GM23338 (cell line): ENCODE results near the gene ENOX1.

Experiments used
- CREB1 ChIP-seq: fragments of 250-450 bp; sonication (Bioruptor Pico); IDR thresholded peaks from 2 replicates; pipeline ENCODE4 v1.5.0; 2020; ENCODE audit warnings: low read depth, mild to moderate bottlenecking, moderate library complexity
- CTCF ChIP-seq, 2 experiments: fragments of 200-600 bp in 1 of 2; sonication (generic) in 1 of 2; conservative IDR thresholded peaks; 2 replicates each; pipeline versions ENCODE4 v1.5.1 to v1.6.1; 2016 to 2017; ENCODE audit warnings: antibody characterized with exemption in 2 of 2, low read depth in 2 of 2, mild to moderate bottlenecking in 2 of 2, moderate library complexity in 1 of 2
- ETS1 ChIP-seq: IDR thresholded peaks from 2 replicates; pipeline ENCODE4 v1.6.1; 2016; ENCODE audit warnings: antibody characterized with exemption
- EZH2 ChIP-seq: fragments of 200-600 bp; sonication (generic); IDR thresholded peaks from one replicate; pipeline ENCODE4 v1.8.0; 2017; ENCODE audit warnings: antibody characterized with exemption, mild to moderate bottlenecking, low read depth; ENCODE audit not compliant: unreplicated experiment
- EZH2phosphoT487 ChIP-seq: fragments of 200-600 bp; sonication (generic); IDR thresholded peaks from one replicate; pipeline ENCODE4 v1.8.1; 2018; ENCODE audit warnings: antibody characterized with exemption; ENCODE audit not compliant: unreplicated experiment
- JUNB ChIP-seq: IDR thresholded peaks from one replicate; pipeline ENCODE4 v1.6.1; 2016; ENCODE audit warnings: antibody characterized with exemption; ENCODE audit not compliant: unreplicated experiment
- NANOG ChIP-seq: IDR thresholded peaks from 2 replicates; pipeline ENCODE4 v1.6.1; 2016; ENCODE audit warnings: antibody characterized with exemption, borderline replicate concordance
- POLR2AphosphoS5 ChIP-seq: IDR thresholded peaks from 2 replicates; pipeline ENCODE4 v1.6.1; 2016; ENCODE audit warnings: antibody characterized with exemption, low read depth
- REST ChIP-seq: IDR thresholded peaks from one replicate; pipeline ENCODE4 v1.6.1; 2018; ENCODE audit warnings: antibody characterized with exemption; ENCODE audit not compliant: unreplicated experiment
- STAT1 ChIP-seq: IDR thresholded peaks from one replicate; pipeline ENCODE4 v1.6.1; 2016; ENCODE audit warnings: antibody characterized with exemption; ENCODE audit not compliant: unreplicated experiment
- ZNF114 ChIP-seq: fragments of 250-450 bp; sonication (Bioruptor Pico); IDR thresholded peaks from 2 replicates; pipeline ENCODE4 v1.5.0; 2020; ENCODE audit warnings: mild to moderate bottlenecking, moderate library complexity

GRCh38 chr13:43648733-43649132, 138.0 kb downstream of the ENOX1 start:
- no peak for TF ChIP-seq EZH2
- TF ChIP-seq CTCF (conservative IDR thresholded peaks at IDR 0.05; ENCODE audit: low read depth in 2 of 2), result no peak
- TF ChIP-seq NANOG, result no peak
- no peak for TF ChIP-seq CREB1 (CRISPR knock-in tag)
- TF ChIP-seq REST, result no peak
- TF ChIP-seq EZH2phosphoT487, result no peak
- no peak for TF ChIP-seq JUNB
- no peak for TF ChIP-seq POLR2AphosphoS5
- TF ChIP-seq ZNF114, result no peak
- no peak for TF ChIP-seq ETS1
- TF ChIP-seq STAT1, result no peak
